GM12891 (cell line): ENCODE data around the gene CD2.

Source experiments
- POLR2A ChIP-seq: IDR thresholded peaks from 2 replicates; pipeline ENCODE4 v1.6.1; 2011; ENCODE audit warnings: low read depth, low read length, control low read depth
- POLR2AphosphoS5 ChIP-seq: IDR thresholded peaks from 2 replicates; pipeline ENCODE4 v1.6.1; 2011; ENCODE audit warnings: low read depth, low read length, control low read depth

- TF ChIP-seq POLR2A = no peak
- TF ChIP-seq POLR2AphosphoS5 = no peak
Measured at GRCh38 chr1:116709666-116710167, 44.5 kb upstream of the CD2 start.
